RWPE2 (cell line): ENCODE data around the gene CASQ1.

Experiments
- ATAC-seq: fragments of 200-7000 bp; cut with Tn5 transposase; 3 replicates; pipeline ENCODE4 v1.9.1; 2021; ENCODE audit warnings: low read depth
- DNase-seq: peaks from one replicate; pipeline ENCODE4 v3.0.0-alpha.2; 2020; ENCODE audit warnings: low spot score
- H3K27ac ChIP-seq: fragments of 450-650 bp; 2 replicates; pipeline ENCODE4 v1.5.1; 2017; ENCODE audit warnings: mild to moderate bottlenecking; ENCODE audit not compliant: poor library complexity, severe bottlenecking
- H3K27me3 ChIP-seq: fragments of 250-450 bp; sonication (Bioruptor Pico); 2 replicates; pipeline ENCODE4 v1.5.1; 2021; ENCODE audit warnings: mild to moderate bottlenecking, moderate library complexity; ENCODE audit not compliant: insufficient read depth, poor library complexity, severe bottlenecking
- H3K36me3 ChIP-seq: fragments of 250-450 bp; sonication (Bioruptor Pico); 2 replicates; pipeline ENCODE4 v1.5.1; 2020; ENCODE audit warnings: low read depth, mild to moderate bottlenecking, moderate library complexity
- H3K4me1 ChIP-seq: fragments of 250-450 bp; sonication (Bioruptor Pico); 2 replicates; pipeline ENCODE4 v1.5.1; 2021; ENCODE audit warnings: mild to moderate bottlenecking, moderate library complexity; ENCODE audit not compliant: insufficient read depth, poor library complexity, severe bottlenecking
- H3K4me3 ChIP-seq: fragments of 250-450 bp; sonication (Bioruptor Pico); 2 replicates; pipeline ENCODE4 v1.5.1; 2021; ENCODE audit warnings: mild to moderate bottlenecking, moderate library complexity; ENCODE audit not compliant: severe bottlenecking
- H3K9me3 ChIP-seq: fragments of 250-450 bp; sonication (Bioruptor Pico); 2 replicates; pipeline ENCODE4 v1.5.1; 2021; ENCODE audit warnings: mild to moderate bottlenecking, moderate library complexity; ENCODE audit not compliant: severe bottlenecking
- CTCF ChIP-seq: fragments of 450-650 bp; IDR thresholded peaks from one replicate; pipeline ENCODE4 v1.5.1; 2017; ENCODE audit warnings: mild to moderate bottlenecking, moderate library complexity; ENCODE audit not compliant: poor library complexity, severe bottlenecking

Gene CASQ1

GRCh38 chr1:160149233-160149632 is 41.1 kb upstream of the CASQ1 start:
- ATAC-seq, result no peak
- no peak for TF ChIP-seq CTCF
- Histone ChIP-seq H3K4me1 (peaks cover 7% of the 10 kb centered on the region), H3K4me3 (no peak overlapping the region), H3K36me3 (no peaks in the 10 kb centered on the region), H3K9me3 (no peaks in the 10 kb centered on the region), H3K27ac (no peak overlapping the region), H3K27me3 (no peaks in the 10 kb centered on the region)
- DNase-seq, result no peak

GRCh38 chr1:160149716-160150115 is 40.7 kb upstream of the CASQ1 start:
- ATAC-seq (no peak), DNase-seq (no peak)
- no peak for TF ChIP-seq CTCF
- no peaks in the 10 kb centered on the region for H3K36me3 ChIP-seq
- no peak overlapping the region for H3K4me3 ChIP-seq
- no peaks in the 10 kb centered on the region for H3K9me3 ChIP-seq
- no peaks in the 10 kb centered on the region for H3K27me3 ChIP-seq
- no peak overlapping the region for H3K27ac ChIP-seq
- peaks cover 7% of the 10 kb centered on the region for H3K4me1 ChIP-seq

GRCh38 chr1:160151303-160151702 is 39.1 kb upstream of the CASQ1 start, which contains the start of gene ATP1A4:
TSS of gene ATP1A4 (plus strand) at chr1:160151603. CDS start at chr1:160152041, 438 bp downstream.
- TF ChIP-seq CTCF, result no peak
- Histone ChIP-seq H3K27ac (no peak within 1 kb of the TSS), H3K36me3 (no peaks in the 10 kb centered on the region), H3K4me1 (peaks cover 7% of the 10 kb centered on the region), H3K9me3 (no peaks in the 10 kb centered on the region), H3K27me3 (no peaks in the 10 kb centered on the region), H3K4me3 (no peak within 1 kb of the TSS)
- ATAC-seq, result no peak
- DNase-seq, result no peak

GRCh38 chr1:160154790-160155189 is 35.6 kb upstream of the CASQ1 start:
- Histone ChIP-seq H3K4me3 (no peak overlapping the region), H3K36me3 (no peaks in the 10 kb centered on the region), H3K27ac (no peak overlapping the region), H3K9me3 (no peaks in the 10 kb centered on the region), H3K27me3 (no peaks in the 10 kb centered on the region), H3K4me1 (no peaks in the 10 kb centered on the region)
- no peak for DNase-seq
- TF ChIP-seq CTCF, result no peak
- no peak for ATAC-seq

GRCh38 chr1:160156361-160156760 is 34.0 kb upstream of the CASQ1 start:
- no peak for ATAC-seq
- H3K27ac ChIP-seq, result no peak overlapping the region
- H3K36me3 ChIP-seq, result no peaks in the 10 kb centered on the region
- no peak for DNase-seq
- TF ChIP-seq CTCF, result no peak
- H3K4me3 ChIP-seq, result no peak overlapping the region
- H3K9me3 ChIP-seq, result no peaks in the 10 kb centered on the region
- H3K4me1 ChIP-seq, result no peaks in the 10 kb centered on the region
- H3K27me3 ChIP-seq, result no peaks in the 10 kb centered on the region
